ENCODE results near the gene NEDD4L.
"Not testable (repeated sequence)": the region's sequence is repeated elsewhere in the genome, so short reads cannot be mapped to it uniquely, and the experiment has no call there.

The NEDD4L gene

DNA sequence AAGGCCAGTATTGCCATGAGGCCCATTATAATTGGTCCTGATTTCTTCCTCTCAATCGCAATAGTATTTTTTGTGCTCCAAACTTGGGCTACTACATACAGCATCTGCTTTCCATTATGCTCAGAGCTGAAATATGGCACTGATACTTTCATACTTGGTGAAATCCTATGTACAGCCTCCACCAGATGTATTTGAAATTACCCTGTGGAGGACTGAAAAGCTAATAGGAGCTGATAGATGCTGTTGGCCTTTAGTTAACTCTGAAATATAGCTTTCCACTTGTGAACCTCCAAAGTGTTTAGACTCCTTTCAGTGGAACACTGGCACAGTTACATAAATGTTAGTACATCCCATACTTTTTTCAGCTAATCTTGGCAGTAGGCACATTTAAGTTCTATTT is 205.7 kb downstream of the NEDD4L start:
- DNase-seq, result no peak

DNA sequence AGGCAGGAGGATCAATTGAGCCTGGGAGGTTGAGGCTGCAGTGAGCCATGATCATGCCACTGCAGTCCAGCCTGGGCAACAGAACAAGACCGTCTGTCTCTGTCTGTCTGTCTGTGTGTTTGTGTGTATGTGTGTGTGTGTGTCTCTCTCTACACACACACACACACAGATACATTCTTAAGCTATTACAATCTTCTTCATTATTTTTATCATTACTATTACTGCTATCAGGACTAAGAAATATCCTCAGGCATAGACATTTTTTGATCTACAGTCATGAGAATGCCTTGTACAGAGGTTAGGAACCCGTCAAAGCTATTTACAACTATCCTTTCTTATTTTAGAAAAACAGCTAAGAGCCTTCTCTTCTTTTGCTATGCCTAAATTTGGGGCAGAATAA is 207.4 kb downstream of the NEDD4L start:
- DNase-seq, result no peak

DNA sequence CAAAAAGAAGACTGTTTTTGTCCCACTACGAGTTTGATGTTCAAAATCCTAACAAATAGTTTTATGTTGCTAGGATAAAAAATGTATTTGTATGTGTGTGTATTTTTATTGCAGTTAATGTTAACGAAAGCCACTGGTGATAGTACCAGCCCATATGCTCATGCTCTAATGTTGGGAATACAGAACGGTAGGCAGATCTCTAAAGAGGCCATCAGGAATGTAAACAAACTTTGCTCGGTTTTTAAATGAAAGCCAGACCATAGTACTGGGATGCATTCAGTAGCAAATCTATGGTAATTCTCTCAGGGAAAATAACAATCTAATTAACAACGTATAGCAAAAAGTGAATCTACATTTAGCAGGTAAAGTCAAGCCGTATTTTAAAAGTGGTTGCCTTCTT is 208.1 kb downstream of the NEDD4L start:
- no peak for DNase-seq

DNA sequence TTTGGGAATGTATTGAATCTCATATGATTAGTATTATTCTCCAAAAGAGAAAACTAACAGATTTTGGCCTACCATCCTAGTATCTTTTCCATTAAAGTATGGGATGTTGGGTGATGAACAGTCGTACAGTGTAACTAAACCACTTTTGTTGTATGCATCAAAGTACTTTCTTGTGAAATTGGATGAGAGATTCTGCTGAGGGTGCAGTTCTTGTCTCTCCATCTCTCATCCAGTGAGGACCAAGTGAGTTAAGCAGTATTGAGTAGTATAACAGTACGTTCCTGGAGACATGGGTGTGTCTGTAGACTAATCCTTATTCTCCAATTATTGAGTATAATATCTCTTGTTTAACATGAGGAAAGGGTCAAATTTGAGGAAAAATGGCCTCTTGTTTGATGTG is 209.3 kb downstream of the NEDD4L start:
- DNase-seq, result no peak

DNA sequence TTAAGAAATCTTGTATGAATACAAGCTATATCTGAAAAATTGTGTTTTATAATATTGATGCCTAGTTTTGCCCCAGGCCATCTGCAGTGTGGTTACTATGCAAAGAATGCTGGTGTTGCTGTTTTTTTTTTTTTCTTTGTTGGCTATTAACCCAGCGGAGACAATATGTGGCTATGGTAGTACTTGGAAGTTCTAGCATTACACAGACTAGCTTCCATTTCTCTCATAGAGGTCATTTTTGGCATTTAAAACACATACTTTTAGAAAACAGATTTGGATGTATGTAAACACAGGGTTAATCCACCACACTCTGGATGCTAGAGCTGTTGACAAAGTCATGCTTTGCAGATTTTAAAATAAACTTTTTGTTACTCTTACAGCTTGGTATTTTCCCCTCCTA is 209.8 kb downstream of the NEDD4L start:
- no peak for DNase-seq

DNA sequence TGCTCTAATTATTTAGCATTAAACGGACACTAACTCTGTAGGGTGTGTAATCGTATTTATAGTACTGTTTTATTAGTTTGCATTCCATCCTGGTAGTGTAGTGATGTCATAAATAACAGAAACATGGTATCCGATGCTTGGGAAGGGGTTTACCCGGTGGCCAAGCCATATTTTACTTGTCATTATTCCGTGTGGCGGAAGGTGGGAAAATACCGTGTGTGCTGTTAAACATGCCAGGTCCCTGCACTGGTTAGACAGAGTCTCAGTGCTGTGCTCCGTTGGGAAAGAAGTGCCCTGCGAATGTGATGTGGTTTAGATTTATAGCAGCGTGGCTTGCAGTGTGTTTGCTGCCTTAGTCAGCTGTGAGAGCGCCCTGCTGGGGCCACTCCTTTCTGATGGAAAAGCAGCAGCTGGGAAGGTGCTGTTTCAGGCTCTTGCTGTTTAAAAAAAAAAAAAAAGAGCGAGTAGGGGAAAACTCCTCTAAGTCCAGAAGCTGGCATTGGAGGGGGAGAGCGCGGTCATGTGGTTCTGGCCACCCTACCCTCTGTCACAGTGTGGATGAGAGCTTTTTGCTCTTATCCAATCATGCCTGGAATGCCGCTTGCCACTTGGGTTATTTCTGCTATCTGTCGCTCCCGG is 211.0 kb downstream of the NEDD4L start:
- DNase-seq, result no peak

DNA sequence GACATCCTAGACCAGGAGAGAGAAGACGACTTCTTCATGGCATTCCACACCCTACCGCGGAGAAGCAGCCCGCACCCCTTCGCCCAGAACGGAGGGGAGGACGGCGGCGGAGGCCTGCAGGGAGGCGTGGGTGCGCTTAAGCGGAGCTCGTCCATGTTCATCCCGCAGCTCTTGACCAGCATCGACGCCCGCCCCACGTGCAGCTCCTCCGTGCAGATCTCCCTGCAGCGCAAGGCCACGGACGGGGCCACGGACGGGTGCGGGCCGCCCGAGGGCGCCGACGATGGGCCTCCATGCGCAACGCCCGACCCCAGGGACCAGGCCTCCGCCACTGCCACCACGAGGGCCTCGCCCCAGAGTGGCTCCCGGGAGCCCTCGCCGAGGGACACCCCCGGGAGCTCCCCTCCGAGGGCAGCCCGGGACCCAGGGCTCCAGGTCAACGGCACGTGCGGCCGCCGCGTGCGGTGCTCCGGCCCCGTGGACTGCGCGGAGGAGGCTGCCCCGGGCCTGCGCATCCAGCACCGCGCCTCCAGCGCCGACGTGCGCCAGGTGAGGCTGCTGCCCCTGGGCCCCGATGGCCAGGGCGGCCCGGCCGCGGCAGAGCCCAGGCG is 211.8 kb downstream of the NEDD4L start:
- no peak for DNase-seq

DNA sequence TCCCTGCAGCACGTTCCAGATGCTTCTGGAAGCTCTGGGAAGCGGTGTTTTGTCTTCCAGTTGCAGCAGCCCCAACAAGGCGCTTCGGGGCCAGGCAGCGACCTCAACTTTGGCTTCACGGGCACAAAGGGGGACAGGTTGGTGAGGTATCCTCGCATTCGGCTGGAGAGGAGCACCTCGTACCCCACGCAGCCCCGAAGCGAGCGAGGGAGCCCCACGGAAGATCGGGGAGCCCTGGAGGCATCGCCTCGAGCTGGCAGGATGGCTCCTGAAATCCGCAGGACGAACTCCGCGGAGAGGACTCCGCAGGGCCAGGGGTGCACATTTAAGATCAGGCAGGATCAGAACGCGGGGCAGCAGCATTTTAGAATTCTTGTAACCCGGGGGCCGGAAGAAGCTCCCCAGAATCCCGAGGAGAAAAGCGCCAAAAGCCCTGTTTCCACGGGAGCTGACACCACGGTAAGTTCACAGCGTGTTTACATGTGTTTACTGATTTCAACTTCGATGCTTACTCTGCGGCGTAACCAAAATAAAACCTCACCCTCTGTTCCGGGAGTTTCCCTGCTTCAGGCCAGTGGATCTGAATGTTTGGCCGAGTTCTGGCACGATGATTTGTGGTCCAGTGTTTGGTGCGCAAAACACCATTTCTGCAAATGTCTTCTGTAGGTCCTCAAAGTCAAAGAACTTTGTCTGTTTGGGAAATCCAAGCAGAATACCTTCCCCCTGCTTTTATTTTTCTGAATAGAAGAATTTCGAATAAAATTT is 212.5 kb downstream of the NEDD4L start:
- DNase-seq, result no peak

DNA sequence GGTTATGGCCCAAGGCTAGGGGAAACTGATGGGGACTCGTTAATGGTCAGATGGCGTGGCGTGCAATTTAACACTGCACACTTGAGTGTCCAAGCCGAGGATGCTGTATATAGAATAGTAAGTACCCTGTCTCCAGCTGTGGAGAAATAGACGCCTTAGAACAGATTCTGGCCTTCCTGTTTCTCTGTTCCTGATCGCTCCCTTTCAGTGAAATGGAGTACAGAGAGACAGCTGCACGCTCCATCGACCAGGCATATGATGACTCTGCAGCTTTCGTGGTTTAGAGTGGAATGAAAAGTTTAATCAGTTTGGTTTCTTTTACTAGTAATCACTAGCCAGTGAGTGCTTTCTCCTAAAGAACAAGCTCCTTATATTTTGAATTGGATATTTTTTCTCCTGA is 213.4 kb downstream of the NEDD4L start:
- no peak for DNase-seq

DNA sequence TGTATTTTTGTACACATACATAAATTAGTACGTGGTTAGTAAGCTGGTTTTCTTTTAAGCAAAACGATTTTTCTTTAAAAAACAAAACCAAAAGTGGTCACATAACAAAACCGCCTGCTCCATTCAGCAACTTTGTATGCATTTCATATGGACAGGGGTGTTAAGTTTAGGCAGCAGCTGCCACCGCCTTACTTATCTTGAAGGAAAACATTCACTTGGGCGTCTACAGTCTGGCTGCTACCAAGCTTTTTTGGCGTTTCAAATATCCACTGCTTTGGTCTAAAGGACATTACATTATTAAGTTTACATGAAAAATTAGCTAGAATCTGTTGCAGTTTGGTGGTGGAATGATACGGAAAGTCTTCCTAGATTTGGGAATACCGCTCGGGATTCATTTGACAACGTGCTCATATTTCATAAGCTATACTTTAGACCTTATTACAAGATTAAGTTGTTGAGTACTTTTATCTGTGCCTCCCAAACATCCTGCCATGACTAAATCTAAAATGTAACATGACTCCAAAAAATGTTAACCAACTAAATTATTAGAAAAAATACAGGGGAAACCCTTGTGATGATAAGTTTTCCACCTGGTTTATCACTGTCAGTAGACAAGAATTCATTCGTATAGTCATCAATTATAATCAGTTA is 214.8 kb downstream of the NEDD4L start:
- no peak for DNase-seq

DNA sequence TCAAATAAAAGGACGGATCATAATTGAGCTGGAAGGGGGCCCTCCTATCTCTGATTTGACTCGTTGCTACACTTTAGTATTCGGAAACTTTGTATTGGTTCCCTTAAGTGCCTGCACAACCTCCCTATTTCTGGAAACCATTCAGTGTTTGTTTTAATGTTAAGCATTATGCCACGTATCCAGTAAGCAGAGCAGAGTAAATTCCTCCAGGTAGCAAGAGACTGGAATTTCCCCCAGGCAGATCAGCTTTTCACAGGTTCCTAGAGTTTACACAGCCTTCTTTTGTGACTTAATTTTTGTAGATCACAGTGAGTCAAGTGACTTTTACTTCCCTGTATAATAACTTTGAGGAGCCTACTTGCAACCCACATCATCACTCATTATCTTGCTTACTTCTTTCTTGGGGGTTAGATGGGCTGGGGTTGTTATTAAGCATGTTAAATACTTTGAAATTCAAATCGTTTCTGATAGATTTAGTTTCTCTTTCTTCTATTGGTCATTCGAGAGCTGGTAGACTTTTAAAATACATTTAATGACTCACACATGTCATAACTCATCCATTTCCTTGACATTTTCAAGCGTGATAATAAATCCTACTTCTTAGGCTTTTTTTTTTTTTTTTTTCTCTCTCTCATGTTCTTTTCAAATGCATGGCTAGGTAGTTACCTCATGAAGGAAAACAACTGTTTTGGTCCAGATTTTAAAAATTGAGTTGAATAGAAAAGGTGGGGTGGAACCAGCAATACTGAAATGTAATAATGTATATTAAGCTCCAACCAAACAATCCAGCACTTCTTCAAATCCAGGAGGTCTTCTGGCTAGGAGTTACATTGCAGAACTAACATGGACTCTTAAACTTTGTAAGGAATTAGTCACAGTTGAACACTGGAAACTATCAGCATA is 219.3 kb downstream of the NEDD4L start:
- DNase-seq, result no peak

DNA sequence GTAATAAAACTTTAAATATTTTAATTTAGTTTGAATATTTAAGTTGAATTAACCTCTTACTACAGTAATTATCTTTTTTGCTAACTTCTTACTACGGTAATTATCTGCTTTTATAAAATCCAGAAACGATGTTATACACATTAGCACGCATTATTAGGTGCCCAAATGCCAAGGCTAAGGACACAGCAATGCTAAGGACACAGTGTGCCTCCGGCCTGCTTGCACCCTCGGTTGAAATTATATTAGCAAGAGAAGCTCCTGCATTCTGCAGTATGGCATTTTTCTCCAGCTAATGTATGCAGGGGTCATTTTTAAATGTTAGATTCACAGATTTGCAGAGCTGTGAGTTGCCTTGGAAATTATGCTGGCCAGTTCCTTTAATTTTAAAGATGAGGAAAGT is 220.0 kb downstream of the NEDD4L start:
- DNase-seq, result no peak

DNA sequence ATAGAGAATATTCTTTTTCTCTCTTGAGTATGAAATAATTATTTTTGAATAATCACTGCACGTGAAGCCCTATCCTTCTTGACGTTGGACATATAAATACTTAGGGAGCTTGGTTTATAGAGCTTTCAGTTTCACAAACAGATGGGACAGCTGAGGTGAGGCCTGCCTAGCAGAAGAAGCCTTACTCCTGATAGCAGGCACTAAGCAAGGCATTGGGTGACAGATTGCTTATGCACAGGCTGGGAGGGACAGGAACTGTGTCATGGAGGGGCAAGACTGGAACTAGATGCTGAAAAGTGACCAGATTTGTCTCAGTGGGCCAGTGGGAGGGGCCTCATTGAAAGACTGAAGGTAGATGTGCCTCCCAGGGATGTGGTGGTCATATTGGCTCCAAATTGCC is 220.8 kb downstream of the NEDD4L start:
- no peak for DNase-seq

DNA sequence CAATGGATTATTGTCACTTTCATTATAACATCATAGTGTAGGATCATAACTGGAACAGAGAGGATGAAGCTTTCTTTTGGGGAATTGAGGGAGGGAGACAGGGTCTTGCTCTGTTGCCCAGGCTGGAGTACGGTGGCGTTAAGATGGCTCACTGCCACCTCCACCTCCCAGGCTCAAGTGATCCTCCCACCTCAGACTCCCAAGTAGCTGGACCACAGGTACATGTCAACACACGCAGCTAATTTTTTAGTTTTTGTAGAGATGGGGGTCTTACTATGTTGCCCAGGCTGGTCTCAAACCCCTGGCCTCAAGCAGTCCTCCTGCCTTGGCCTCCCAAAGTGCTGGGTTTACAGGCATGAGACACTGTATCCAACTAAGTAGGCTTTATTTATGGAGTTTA is 221.5 kb downstream of the NEDD4L start:
- not testable (repeated sequence) for DNase-seq

DNA sequence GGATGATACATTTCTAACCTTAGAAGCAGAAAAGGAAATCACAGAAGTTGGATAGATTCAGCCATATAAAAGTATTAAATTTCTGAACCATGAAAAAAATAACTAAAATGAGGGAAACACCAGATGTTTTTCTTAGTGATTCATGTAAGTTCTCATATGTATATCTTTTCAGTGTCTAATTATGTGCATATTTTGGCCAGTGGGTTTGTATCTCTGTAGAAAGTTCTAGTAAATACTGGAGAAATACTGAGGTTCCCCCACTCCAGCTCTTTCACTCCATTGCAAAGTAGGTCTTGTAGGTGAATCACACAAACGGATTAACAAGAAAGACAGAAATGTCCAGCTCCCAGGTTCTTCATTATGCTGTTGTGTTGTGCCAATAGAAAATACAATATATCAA is 222.3 kb downstream of the NEDD4L start:
- DNase-seq, result no peak

DNA sequence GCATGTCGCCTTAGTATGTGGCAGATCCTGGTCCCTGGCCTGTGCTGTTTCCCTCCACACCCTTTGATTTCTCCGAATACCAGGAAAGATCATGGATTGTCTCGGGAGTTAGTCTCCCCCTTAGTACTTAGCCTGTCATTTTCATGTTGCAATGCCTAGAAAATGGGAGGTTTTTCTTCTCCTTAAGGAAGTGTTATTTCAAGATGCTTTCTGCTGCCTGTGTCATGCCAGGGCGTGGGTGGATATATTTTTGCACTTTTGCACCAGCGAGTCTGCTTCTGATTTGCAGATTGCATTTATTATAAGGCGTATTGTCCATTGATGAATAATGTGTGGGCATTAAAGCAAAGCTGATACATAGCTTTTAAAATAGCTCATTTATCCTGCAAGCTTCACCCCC is 223.5 kb downstream of the NEDD4L start:
- DNase-seq, result no peak

DNA sequence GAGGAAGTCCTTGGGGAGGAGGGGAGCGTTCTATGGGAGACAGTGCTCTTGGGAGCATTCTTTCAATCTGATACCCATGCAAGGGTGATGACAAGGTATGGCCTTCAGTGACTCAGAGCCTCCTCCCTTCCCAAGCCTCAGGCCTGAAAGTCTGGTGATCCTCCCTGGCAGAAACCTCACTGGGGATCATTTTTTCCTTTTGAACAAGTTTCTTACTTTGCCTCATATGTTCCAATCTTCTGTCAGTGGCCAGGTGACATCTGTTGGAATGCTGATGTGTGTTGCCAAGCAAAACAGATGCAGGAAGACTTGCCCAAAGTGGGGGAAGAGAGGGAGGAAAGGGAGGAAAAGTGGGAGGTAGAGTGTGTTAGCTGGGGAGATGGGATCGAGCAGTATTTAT is 224.8 kb downstream of the NEDD4L start:
- DNase-seq, result no peak

DNA sequence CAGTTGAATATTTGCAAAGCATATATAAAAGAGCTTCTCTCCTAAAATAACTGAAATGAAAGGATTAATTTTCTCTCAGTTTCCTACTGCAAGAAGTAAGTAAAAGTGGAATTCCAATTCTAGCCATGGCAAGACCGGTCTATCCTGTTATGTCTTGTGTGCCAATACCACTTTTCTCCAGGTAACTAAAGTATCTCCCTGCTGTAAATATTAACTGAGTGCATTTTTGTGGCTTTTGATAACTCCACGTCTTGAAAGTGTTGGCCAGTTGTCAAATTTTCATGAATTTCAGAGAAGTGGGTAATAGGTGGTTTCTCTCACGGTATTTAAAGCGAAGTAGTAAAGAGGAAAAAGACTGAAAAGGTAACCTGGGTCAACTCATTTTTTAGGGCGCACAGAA is 225.9 kb downstream of the NEDD4L start:
- DNase-seq, result no peak

DNA sequence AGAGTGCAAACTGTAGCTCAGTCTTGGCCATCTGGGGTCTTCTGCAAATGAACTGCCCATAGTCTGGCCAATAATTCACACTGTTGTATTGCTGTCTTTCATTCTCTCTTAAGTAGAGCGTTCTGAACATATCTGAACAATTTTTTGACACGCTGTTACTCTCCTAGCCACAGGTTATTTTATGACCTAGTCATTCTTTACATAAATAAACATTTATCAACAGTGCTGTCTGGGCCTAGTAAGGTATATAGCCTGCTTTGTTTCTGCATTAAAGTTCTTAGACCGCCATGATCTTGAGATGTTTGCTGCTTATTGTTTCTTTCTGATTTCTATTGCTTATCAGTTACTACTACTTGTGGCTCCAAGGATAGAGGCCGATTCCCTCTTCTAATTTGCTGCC is 226.4 kb downstream of the NEDD4L start:
- DNase-seq, result no peak

DNA sequence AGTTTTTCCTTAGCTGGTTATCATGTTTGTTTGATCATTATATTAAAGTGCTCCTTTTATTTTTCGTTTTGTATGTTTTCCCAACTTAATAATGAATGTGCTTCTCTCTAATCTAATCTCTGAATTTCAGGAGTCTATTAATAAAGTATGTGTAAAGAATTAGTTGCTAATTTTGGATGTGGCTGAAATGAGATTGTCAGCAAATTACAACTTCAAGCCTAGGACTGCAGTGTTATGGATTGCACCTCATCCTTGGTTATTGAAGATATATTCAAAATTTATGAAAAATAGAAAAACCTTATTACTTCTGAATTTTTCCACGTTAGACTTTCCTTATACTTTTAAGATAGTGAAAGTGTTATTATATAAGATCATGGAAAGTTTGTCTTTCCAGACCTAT is 227.7 kb downstream of the NEDD4L start:
- no peak for DNase-seq

DNA sequence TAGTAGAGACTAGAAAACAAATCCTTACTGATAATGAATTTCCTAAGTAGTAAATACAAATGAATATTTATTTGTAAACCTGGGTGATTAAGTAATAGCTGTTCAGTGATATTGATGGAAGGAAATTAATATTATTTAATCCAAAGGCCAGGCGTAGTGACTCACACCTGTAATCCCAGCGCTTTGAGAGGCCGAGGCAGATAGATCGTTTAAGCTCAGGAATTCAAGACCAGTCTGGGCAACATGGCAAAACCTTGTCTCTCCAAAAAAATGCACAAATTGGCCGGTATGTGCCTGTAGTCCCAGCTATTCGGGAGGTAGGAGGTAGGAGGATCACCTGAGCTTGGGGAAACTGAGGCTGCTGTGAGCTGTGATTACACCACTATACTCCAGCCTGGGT is 228.2 kb downstream of the NEDD4L start:
- DNase-seq, result no peak

DNA sequence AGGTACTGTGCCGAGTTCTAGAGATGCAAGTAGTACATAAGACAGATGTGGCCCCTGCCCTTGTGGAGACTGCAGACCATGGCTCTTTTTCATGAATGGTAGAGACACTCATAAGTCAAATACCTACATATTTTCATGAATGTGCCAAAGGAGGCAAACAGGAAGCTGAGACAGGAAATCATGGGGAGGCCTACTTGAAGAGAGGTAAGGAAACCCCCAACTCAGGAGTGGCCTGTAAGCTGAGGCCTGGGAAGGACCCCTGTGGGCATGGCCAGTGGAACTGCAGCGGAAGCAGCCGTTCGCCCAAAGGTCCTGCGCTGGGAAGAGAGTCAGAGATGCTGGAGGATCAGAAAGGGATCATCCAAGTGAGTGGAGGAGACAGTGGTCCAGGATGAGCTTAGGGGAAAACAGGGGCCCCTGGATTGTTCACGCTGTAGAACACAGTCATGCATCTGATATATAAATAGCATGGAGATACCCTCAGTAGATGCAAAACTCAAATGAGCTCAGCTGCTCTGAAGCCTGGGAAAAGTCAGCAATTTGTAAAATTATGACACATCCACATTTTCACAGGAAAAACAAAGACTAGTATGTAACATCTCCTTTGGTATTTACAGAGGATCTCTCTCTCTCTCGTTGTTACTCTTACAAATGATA is 228.9 kb downstream of the NEDD4L start:
- DNase-seq, result no peak
